GM12873 (cell line): ENCODE results near the gene WDR83.

Experiments
- TF ChIP-seq, protein P1 (sequence below): IDR thresholded peaks from 2 replicates; pipeline ENCODE4 v1.5.1; 2012; ENCODE audit warnings: low read depth, mild to moderate bottlenecking, moderate library complexity, low read length, control low read depth; ENCODE audit not compliant: insufficient read depth; ENCODE audit errors: missing control alignments

WDR83 gene

DNA sequence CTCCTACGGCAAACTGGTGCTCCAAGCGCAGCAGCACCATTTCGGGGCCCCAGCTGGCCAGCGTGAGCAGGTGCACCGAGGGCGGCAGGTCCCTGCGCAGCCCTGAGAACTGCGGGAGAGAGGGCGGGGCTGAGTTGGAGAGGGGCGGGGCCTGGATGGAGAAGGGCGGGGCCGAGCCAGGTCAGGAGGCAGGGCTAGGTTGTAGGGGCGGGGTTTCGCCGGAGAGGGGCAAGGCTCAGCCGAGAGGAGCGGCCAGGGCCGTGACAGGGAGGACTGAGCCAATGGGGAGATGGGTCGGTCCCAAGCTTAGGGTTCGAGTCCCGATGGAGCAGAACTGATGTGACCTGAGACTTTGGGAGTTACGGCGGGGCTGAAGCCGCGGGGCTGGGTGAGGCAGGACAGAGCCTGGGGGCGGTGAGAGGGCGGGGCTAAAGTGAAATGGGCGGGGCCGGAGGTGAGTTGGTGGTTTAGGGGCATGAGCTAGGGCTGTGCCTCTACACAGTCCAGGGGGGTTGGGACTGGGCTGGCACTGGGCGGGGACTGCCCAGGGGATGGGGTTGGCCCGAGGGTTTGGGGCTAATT is 19.0 kb upstream of the WDR83 start:
- TF ChIP-seq, protein P1, sequence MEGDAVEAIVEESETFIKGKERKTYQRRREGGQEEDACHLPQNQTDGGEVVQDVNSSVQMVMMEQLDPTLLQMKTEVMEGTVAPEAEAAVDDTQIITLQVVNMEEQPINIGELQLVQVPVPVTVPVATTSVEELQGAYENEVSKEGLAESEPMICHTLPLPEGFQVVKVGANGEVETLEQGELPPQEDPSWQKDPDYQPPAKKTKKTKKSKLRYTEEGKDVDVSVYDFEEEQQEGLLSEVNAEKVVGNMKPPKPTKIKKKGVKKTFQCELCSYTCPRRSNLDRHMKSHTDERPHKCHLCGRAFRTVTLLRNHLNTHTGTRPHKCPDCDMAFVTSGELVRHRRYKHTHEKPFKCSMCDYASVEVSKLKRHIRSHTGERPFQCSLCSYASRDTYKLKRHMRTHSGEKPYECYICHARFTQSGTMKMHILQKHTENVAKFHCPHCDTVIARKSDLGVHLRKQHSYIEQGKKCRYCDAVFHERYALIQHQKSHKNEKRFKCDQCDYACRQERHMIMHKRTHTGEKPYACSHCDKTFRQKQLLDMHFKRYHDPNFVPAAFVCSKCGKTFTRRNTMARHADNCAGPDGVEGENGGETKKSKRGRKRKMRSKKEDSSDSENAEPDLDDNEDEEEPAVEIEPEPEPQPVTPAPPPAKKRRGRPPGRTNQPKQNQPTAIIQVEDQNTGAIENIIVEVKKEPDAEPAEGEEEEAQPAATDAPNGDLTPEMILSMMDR, result no peak

DNA sequence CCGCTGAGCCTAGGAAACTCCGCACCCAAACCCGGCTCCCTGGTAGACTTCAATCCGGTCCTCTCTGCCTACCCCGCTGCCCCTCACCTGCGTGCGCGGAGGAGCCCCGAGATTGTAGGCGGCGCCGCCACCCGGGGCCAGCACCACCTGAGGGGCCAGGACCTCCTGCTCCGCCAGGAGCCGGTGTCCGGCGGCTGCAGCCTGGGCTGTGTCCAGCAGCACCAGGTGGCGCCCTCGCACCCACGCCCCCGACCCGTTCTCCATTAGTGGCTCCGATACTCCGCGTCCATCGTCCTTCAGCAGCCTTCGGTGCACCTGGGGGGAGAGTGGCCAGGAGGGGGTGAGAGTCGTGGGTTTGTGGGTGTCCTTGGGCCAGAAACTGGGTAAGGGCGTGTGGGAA is 18.5 kb upstream of the WDR83 start:
- TF ChIP-seq, protein P1, result no peak

DNA sequence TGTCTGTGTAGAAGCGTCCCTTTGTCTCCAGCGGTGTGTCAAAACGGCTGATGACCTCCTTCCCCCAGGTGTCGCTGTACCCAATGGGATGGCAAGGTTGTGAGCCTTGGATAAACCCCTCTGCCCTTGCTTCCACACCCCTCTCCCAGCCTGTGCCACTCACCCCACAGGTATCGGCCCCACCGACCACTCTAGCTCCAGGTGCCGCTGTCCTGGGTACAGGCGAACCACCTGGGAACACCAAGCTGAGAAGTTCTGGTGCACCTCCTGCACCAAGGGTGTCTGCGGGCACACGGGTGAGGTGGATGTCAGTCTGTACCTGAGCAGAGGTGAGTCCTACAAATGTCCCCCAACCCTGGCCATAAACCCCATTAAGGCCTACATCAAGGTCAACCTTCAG is 16.7 kb upstream of the WDR83 start:
- TF ChIP-seq, protein P1, result no peak

DNA sequence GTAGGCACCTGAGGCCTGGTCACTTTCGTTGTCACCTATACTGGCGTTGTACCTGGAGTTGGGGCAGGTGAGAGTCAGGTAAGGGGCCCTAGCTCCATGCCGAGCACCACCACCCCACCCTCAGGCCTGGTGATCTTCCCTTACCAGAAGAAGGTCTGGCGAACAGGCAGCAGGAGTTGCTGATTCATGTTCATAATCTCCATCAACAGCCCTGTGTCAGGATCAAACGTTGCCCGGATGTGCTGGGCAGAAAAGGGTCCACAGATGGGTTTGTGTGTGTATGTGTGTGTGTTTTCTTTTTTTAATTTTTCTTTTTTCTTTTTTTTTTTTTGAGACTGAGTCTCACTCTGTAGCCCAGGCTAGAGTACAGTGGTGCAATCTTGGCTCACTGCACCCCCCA is 14.4 kb upstream of the WDR83 start:
- TF ChIP-seq, protein P1, result no peak

DNA sequence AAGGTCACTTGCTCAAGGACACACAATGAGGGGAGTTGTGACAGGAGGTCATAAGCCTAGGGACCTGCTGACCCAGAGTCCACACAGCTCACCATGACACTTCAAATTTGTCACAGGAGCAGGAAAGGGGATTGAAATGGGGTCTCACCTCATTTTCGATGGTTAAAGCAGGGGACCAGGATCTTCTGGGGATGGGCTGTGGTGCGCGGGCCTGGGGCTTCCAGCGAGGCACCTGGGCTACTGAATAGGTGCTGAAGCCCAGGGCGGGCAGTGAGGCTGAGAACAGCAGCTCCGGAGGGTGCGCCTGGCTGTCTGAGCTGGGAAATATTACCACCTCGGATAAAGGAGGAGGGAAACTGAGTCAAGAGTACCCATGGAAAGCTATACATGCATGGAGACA is 11.1 kb upstream of the WDR83 start:
- TF ChIP-seq, protein P1, result no peak

DNA sequence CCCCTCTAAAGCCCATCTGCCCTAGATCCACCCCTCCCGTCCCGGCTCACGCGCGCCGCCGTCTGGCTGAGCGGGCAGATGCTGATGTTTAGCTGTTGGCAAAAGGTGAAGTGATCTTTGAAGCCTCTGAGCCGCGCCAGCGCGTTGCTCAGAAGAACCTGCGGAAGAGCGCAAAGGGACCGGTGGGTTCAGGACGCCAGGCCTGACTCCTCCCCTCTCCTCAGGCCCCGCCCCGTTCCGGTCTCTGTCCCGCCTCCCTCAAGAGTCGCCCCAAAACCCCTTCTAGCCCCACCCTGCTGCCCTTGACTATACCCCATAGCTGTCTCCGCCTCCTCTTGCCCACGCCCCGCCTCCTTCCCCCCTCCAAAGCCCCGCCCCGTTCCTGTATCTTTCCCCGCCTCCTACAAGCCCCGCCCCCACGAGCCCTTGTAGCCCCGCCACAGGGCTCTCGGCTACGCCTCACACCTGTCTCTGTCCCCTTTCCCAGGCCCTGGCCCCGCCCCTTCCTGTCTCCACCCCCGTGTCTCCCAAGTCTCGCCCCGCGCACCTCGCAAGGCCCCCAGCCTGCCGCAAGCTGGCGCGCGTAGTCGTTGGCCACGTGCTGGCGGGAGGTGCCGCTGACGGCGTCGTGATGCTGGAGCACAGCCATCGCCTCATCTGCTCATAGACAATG is 9.6 kb upstream of the WDR83 start:
- TF ChIP-seq, protein P1, result no peak

DNA sequence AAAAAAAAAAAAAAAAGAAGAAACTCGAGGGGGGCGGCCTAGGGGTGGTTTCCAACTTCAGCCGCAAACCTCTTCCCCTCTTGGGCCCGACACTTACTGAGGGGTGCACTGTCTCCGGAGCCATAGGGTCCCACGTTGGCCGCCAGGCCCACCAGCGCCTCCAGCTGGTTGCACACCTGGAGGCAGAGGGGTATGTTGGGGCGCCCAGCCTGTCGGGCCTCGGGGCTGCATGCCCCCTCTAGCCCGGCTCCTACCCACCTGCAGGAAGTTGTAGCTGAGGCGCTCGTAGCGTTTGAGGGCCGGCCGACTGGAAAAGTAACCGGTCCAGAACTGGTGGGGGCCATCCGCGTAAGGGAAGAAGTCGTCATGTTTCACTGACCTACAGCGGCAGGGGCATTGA is 8.6 kb upstream of the WDR83 start:
- TF ChIP-seq, protein P1, result no peak

DNA sequence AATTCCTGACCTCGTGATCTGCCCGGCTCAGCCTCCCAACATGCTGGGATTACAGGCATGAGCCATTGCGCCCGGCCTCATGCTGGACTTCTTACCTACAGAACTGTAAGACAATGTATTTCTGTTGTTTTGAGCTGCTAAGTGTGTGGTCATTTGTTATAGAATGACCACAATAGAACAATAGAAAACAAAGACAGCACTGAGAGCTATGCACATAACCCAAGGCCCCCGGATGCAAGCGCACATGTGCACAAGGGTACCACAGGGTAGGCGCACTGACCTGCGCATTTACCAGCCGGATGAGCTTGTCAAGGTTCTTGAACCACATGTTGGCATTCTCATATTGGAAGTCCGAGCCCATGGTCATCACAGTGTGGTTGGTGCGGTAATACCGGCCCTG is 5.6 kb upstream of the WDR83 start:
- TF ChIP-seq, protein P1, result no peak
